ENCODE data around the gene GDPD3.
A peak's percentile ranks its signal among the peaks of the same experiment; 100 is the strongest.
"Not testable (repeated sequence)": the region's sequence is repeated elsewhere in the genome, so short reads cannot be mapped to it uniquely, and the experiment has no call there.

Gene GDPD3

GRCh38 chr16:30122604-30123160, 9.3 kb upstream of the GDPD3 start:
- peak in 1 of 3 donors; percentile 11 for DNase-seq

GRCh38 chr16:30121741-30122571, 8.6 kb upstream of the GDPD3 start:
- peak; percentile 28 to 43 (median 32) for DNase-seq

DNA sequence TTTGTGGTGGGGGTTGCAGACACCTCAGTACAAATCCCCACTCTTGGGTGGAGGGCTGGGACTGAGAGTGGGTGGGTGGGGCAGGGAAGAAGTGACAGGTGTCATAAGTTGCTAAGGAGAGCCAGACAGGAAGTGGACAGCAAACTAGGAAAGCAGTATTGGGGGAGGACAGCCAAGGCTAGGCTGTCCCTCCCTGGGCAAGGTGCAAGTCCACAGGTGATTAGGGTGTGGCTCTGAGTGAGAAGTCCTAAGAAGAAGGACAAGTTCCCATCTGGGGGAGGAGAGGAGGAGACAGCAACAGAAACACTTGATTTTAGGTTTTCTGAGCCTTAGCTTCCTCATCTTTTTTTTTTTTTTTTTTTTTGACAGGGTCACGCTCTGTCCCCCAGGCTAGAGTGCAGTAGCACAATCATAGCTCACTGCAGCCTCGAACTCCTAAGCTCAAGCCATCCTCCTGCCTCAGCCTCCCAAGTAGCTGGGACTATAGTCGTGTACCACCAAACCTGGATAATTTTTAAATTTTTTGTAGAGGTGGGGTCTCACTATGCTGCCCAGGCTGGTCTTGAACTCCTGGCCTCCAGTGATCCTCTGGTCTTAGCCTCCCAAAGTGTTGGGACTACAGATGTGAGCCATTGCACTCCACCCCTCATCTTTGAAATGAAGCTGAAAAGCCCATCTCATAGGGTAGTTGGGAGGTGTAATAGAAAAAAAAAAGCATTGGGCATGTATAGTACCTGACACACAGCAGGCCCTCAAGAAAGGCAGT, 7.2 kb upstream of the GDPD3 start:
- DNase-seq: no peak

GRCh38 chr16:30119428-30119827, 6.1 kb upstream of the GDPD3 start:
- no peak for DNase-seq

DNA sequence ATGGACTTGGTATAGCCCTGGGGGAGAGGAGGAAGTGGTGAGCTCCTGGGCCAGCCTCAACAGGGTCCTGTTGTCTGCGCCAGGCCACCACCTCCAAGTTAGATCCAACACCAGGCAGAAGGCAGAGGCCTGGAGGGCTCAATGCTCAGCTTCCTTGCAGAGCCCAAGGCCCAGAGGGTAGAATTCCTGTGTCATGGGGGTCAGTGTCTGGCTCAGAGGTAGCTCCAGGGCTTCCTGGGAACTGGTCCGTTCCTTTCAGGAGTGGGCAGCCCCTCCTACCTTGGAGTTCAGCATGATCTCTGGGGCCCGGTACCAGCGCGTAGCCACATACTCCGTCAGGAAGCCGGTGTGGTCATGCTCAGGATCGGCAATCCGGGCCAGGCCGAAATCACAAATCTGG, 4.4 kb upstream of the GDPD3 start:
- no peak for DNase-seq

- no peak for DNase-seq
Observed at GRCh38 chr16:30116291-30117207, 3.2 kb upstream of the GDPD3 start.

- no peak for DNase-seq
Observed at GRCh38 chr16:30115238-30115637, 1.9 kb upstream of the GDPD3 start.

DNA sequence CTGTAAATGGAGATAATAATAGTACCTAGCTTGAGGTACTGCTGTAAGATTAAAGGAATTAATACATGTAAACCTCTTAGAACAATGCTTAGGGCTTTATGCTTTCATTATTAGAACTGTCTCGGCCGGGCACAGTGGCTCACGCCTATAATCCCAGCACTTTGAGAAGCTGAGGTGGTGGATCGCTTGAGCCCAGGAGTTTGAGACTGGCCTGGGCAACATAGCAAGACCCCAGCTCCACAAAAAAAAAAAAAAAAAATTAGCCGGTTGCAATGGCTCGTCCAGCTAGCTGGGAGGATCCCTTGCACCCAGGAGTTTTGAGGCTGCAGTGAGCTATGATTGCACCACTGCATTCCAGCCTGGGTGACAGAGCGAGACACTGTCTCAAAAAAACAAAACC, 1.5 kb upstream of the GDPD3 start:
- not testable (repeated sequence) for DNase-seq

DNA sequence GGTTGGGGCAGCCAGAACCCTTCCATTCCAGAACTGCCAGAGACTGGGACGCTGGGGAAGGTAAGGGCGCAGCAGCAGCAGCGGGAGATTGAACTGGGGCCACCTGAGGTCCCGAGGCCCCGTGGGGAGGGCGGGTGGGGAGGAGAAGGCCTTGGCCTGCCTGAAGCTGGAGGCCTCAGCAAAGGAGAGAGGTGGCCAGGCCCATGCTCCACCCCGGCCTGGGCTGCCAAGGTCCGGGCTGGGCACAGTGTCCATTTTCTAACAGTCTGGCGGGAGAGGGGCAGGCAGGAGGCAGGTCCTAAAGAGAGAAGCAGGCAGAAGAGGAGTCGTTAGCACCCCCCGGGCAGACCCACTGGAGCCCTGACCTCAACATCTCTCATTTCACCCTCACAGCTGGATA, 1.1 kb upstream of the GDPD3 start:
- DNase-seq: no peak

DNA sequence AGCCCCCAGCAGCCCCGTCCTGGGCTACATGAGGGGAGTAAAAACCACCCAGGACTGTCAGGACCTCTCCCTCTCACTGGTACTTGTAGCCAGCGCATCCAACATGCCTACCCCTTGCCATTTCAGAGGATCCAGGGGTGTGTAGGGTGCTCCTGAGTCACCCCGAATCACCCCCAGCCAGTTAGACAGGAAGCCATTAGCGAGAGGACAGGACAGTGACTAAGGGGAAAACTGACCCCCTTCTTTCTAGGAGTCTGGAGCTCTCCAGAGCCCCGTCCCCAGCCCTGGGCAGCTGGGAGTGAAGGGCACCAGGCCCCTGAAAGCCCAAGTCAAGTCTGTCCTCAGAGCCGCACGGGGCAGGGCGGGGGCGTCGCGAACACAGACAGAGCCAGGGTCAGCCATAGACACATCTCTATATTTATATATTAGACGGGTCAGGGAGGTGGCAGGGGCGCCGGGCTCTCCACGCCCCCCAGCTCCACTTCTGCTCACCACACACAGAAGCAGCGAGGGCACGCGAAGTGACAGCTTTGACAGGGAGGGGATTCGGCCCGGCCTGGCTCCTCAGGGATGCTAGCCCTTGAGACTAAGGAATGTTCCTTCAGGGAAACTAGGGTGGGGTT, 485 bp upstream of the GDPD3 start:
- DNase-seq: no peak

GRCh38 chr16:30112197-30113030, 923 bp downstream of the GDPD3 start:
- peak; percentile 56 to 82 (median 57) for DNase-seq

DNA sequence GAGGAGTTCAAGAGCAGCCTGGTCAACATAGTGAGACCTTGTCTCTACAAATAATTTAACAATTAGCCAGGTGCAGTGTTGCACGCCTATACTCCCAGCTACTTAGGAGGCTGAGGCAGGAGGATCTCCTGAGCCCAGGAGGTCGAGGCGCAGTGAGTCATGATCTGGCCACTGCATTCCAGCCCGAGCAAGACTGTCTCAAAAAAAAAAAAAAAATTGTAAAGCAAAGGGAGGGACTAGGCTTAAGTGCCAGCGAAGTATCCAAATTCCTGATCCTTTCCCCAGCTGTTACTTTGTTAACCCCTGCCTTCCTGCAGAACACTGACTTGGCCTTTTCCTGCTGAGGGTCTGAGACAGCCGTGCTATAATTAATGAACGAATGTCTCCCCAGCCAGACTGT, 2.7 kb downstream of the GDPD3 start:
- no peak for DNase-seq

DNA sequence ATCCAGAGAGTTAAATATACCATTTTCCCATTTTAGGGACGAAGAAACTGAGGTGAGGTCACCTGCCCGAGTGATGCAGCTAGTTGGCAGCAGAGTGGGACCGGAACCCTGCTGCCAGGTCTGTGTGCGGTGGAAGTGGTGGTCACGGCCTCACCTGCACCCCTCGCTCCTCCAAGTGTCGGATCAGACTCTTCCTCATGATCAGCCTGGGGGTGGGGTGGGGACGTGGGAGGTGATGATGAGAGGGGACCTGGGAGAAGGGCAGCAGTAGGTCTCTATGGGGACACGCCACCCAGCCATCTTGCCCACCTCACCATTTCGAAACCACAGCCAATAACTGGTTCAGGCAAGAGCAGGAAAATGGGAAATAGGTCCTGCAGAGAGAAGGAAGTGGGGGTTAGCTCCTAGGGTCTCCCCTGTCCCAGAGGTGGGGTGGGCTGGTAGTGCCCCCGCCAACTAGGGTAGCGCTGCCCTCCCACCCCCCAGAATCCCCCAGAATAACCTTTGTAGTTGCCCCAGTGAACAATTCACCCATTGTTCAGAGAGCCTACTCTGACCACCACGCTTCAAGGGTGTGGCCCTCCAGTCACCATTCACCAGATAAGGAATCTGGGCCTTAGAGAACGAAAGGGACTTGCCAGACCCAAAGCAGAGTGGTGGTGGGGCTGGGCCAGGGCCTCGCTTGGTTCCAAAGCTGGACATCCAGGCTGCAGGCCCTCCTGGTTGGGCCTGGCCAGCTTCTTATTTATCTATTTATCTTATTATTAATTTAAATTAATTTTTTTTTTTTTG, 5.1 kb downstream of the GDPD3 start:
- no peak for DNase-seq

DNA sequence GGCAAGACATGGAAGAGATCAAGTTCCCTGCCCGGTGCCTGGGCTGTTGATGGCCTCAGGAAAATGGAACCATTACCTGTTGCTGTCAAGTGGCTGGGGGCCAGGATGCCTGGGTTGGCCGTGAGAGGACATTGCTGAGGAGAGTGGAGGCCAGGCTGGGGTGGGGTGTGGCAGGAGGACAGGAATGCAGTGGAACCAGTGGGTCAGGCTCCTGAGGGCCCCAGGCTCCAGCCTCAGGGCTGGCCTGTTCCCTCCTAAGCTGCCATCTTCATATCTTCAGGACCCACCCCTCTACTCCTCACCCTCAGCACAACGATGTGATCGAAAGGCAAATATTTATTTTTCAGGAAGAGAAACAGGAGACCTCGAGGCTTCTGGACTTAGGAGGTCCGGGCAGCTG, 8.8 kb downstream of the GDPD3 start:
- DNase-seq: no peak

- no peak for DNase-seq
Observed at GRCh38 chr16:30104090-30104489, 9.2 kb downstream of the GDPD3 start.

DNA sequence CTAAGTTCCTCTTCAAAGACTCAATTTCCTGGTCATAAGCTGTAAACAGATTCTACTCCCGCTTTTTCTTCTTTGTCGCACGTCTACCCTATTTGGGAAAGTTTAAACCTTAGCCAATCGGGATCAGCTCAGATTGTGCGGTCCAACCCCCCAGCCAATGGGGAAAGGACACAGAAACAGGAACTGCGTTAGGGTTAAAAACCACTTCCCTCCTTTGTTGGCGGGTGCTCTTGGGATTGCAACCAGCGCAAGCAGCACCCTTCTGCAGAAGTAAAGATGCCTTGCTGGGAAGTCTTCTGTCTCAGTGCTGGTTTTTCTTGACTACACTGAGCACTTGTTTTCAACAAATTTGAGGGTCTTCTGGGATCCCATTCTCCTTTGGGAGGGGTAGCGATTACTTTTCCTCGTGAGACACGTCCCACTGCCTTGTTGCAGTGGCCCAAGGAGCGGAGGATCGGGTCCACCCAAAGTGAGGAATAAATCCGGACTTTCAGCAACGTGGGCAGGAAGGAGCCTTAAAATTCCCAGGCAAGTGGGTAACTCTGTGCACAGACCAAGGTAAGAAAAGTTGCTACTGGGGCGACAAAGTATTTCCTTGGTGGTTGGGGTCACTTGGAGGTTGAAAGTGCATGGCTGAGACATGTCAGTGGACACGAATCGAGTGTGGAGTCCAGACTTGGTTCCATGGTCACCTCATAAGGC, 16.3 kb downstream of the GDPD3 start:
- peak in 2 of 3 donors; percentile 21 to 39 for DNase-seq

DNA sequence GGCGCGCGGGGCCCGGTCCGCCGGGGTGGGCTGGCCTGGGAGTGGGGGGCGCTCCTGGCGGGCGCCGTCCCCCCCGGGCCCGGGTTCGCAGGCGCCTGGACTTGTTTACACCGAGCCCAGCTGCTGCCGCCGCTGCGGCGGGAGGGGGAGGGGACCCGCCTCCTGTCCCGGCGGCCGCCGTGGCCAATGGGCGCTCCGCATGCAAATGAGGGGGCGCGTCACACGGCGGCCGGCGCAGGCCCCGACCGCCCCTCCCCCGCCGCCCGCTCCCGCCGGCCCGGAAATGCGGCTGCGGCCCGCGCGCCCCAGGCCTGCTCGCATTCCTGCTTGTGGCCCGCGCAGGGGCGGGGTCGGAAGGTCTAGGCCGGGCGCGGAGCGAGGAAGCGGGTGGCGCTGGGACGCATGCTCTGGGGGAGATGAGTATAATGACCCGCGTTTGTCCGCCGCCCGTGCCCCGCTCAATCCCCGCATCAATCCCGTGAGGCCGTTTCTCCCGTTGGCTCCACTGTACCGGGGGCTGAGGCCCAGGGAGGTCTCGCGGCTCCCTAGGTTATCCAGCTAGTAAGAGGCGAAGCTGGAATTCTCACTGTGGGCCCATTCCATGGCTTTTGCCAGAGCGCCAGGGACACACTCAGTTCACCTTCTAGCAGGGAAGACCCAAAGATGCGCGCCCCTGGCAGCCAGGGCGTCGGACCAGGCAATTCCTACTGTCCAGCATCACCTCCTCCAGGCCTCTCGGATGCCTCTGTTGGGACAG, 17.1 kb downstream of the GDPD3 start, which contains the start of gene YPEL3:
TSS of gene YPEL3 (minus strand) at position 109 of the 757 bp plus-strand sequence. CDS start 731 bp downstream, outside the sequence.
- DNase-seq: peak; percentile 78 to 94 (median 79)

GRCh38 chr16:30095166-30096078, 17.9 kb downstream of the GDPD3 start:
- no peak for DNase-seq
